ENCODE measurements around the gene PDSS2.
"Not testable (repeated sequence)": the region's sequence is repeated elsewhere in the genome, so short reads cannot be mapped to it uniquely, and the experiment has no call there.

The PDSS2 gene

GRCh38 chr6:107152638-107153430 lies 306.5 kb downstream of the PDSS2 start:
- no peak for DNase-seq

DNA sequence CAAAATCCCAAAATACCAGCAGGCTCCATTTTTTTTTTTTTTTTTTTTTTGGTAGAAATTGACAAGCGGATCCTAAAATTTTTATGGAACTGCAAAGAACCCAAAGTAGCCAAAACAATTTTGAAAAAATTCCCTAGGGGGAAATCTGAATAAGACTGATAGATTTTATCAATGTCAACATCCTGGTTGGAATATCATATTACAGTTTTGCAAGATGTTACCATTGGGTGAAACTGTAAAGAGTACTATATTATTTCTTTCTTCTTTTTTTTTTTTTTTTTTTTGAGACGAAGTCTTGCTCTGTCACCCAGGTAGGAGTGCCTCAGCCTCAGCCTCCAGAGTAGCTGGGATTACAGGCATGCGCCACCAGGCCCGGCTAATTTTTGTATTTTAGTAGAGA lies 314.7 kb downstream of the PDSS2 start:
- DNase-seq, result no peak

- no peak for DNase-seq
Observed at GRCh38 chr6:107144014-107144413, 315.4 kb downstream of the PDSS2 start.

- no peak for DNase-seq
Observed at GRCh38 chr6:107140581-107140980, 318.8 kb downstream of the PDSS2 start.

- DNase-seq, result not testable (repeated sequence)
Observed at GRCh38 chr6:107136324-107136723, 323.0 kb downstream of the PDSS2 start.

DNA sequence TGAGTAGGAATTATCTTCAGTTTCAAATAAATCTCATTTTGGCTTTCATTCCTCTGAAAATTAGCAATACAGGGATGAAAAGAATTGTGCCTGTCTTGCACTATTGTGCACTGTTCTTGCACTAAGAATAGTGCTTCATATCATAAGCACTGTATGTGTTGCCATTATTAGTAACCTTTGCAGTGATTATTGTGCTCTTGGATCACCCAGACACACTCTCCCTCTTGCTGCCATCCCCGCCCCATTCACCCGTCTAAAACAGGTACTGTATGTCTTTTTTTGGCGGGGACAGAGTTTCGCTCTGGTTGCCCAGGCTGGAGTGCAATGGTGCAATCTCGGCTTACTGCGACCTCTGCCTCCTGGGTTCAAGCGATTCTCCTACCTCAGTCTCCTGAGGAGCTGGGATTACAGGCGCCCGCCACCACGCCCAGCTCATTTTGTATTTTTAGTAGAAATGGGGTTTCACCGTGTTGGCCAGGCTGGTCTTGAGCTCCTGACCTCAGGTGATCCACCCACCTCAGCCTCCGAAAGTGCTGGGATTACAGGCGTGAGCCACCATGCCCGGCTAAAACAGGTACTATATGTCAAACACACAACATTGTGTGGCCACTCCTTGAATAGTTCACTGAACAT lies 324.2 kb downstream of the PDSS2 start:
- not testable (repeated sequence) for DNase-seq

- peak; percentile 67 for DNase-seq
Observed at GRCh38 chr6:107132330-107132954, 326.9 kb downstream of the PDSS2 start.

- DNase-seq, result no peak
Observed at GRCh38 chr6:107129370-107129925, 329.9 kb downstream of the PDSS2 start.

- DNase-seq, result no peak
Observed at GRCh38 chr6:107128577-107128976, 330.8 kb downstream of the PDSS2 start.

GRCh38 chr6:107128175-107128574 lies 331.2 kb downstream of the PDSS2 start:
- DNase-seq, result no peak

DNA sequence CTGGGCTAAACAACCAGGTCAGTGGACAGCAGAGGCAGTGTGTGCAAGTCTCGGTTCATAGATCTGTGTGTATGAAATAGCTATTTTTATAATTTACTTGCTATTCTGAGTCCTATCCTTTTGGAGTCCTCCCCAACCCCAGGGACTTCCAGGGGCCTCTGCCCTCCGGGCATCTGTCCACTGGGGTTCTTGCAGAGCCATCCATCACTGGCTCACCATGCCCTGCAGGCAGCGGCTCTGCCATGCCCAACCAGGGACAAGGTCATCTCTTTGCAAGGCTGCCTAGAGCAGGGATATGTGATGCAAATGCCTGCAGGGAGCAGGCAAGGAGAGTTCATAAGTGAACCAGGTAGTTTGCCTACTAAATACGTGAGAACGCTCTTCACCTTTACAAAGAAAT lies 333.6 kb downstream of the PDSS2 start:
- DNase-seq, result no peak

DNA sequence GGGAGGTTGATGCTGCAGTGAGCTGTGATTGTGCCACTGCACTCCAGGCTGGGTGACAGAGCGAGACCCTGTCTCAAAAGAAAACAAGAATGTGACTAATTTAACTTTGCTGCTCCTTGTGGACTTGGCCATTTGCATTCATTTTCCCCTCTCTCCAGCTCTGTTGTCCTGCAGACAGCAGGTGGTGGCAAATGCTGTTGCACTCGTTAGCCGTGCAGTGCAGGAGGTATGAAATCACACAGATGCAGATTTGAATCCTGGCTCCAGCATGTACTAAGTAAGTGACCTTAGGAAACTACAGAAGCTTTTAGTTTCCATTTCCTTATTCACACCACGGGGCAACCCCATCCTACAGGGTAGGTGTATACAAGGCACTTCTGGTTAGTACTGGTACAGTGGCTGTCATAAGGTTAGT lies 334.4 kb downstream of the PDSS2 start:
- DNase-seq, result no peak

- no peak for DNase-seq
Observed at GRCh38 chr6:107123501-107123900, 335.9 kb downstream of the PDSS2 start.

GRCh38 chr6:107122748-107123147 lies 336.6 kb downstream of the PDSS2 start:
- DNase-seq, result no peak

GRCh38 chr6:107121964-107122495 lies 337.3 kb downstream of the PDSS2 start:
- DNase-seq, result peak; percentile 24

GRCh38 chr6:107121266-107121665 lies 338.1 kb downstream of the PDSS2 start:
- peak; percentile 10 for DNase-seq

GRCh38 chr6:107120404-107120803 lies 339.0 kb downstream of the PDSS2 start:
- DNase-seq, result no peak

- DNase-seq, result peak; percentile 42
Observed at GRCh38 chr6:107118976-107119375, 340.4 kb downstream of the PDSS2 start.

GRCh38 chr6:107118540-107118939 lies 340.8 kb downstream of the PDSS2 start:
- DNase-seq, result not testable (repeated sequence)

DNA sequence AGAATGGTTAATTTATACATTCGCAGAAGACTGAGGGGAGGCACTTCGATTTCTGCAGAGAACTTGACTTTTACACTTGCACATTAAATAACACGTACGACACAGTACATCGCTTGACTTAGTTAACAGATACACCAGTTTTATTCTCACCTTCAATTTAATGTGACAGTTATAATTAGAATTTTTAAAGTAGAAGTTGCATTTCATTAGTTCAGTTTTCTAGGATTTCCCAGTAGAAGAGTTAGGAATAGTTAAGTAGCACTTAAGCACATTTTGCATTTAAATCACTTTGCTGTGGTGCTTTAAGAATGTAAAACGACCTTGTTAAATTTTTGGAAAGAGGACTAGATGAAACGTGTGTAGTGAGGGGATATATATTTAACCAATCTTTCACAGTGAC lies 342.4 kb downstream of the PDSS2 start:
- DNase-seq, result no peak

DNA sequence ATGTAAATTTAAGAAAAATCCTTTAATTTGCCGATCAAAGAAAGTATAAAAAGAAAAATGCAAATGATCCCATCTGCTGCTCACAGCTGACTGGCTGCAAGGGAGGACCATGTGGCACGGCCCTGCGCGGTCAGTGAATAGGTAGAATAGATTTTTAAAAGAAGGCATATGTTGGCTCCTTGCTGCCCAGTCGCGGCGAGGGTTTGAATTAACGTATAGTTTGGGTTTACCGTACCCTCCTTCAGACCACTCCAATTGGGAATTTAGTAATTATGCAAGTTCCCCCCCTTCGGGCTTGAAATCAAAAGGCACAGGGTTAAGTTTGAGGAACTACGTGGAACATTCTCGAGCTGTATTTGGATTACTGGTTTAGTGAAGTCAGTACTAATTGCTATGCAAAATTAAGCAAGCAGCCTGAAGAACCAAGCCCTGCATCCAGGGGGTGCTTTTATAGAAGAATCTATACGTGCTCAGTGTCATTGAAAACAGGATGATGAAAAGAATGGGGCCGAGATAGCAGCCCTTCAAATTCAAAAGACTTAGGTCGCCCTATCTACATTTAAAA lies 343.0 kb downstream of the PDSS2 start:
- DNase-seq, result peak; percentile 79

DNA sequence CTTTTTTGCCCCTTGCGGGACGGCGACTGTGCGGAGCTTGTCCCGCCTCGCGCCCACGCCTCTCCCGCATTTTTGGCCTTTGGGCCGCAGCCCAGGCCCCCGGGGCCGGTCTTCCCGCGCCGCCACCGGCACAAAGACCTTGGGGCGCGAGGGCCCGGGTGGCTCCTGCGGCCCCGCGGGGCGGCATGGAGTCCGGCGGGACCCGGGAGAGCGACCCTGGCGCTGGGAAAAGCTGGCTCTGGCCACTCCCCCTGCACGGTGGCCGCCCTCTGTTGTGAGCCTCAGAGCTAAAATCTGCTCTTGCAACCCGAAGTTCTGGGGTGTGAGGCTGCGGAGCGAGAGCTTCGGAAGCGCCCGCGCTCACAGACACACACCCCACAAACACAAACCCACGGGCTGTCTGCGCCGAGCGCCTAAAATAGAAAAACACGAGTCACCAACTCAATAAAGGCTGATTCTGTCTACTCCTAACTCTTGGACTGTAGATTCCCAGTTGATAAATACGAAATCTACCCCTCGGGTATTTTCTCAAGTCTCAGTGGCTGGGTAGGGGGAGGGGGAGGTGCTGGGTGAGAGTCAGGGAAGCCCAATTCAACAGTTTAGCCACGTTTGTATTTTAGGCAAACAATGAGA lies 343.6 kb downstream of the PDSS2 start:
- peak; percentile 62 for DNase-seq

Data from hematopoietic multipotent progenitor cell treated with erythropoietin and hydrocortisone succinate and interleukin-3 and kit ligand, for 6 days (in vitro differentiated cells).